GM06990 (cell line): Measurements from ENCODE around the gene SMOC1.
A peak's percentile ranks its signal among the peaks of the same experiment; 100 is the strongest.

Experiments
- DNase-seq: peaks from one replicate; pipeline ENCODE4 v3.0.0-alpha.2; 2011; ENCODE audit not compliant: insufficient read length; ENCODE audit errors: extremely low read depth
- H3K27me3 ChIP-seq: replicated peaks from 2 replicates; pipeline ENCODE4 v1.6.0; 2011; ENCODE audit warnings: low read length; ENCODE audit not compliant: control insufficient read depth, insufficient read depth
- H3K36me3 ChIP-seq: 2 replicates; pipeline ENCODE4 v1.5.1; 2011; ENCODE audit warnings: low read length; ENCODE audit not compliant: control insufficient read depth, insufficient read depth
- H3K4me3 ChIP-seq: replicated peaks from 2 replicates; pipeline ENCODE4 v1.5.1; 2011; ENCODE audit warnings: low read depth, mild to moderate bottlenecking, control low read depth, low read length
- CTCF ChIP-seq: IDR thresholded peaks from 2 replicates; pipeline ENCODE4 v1.5.1; 2011; ENCODE audit warnings: low read length, control low read depth, mild to moderate bottlenecking, inconsistent platforms; ENCODE audit not compliant: insufficient read depth, poor library complexity, severe bottlenecking

Gene SMOC1

GRCh38 chr14:70034257-70034656 lies 155.0 kb downstream of the SMOC1 start:
- TF ChIP-seq CTCF: no peak
- Histone ChIP-seq H3K27me3 (no peaks in the 10 kb centered on the region), H3K36me3 (no peaks in the 10 kb centered on the region), H3K4me3 (no peak overlapping the region)
- DNase-seq: no peak

DNA sequence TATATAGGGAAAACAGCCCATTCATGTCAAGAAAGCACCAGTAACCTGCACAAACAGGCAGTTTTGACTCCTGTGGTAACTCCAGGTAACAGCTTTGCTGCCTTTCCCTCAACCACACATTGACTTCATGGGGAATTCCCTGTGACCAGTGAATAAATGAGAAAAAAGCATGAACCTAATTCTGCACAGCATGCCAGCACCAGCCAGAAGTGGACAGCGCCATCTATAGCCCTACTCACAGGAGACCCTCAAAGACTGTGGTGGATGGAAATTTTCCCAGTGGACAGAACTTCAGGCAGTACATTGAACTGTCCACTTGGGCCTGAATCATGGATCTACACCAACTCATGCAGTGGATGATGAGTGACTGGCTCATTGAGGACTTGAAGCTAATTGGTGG lies 157.4 kb downstream of the SMOC1 start:
- peak; percentile 6 for TF ChIP-seq CTCF
- DNase-seq: no peak
- H3K36me3 ChIP-seq: no peaks in the 10 kb centered on the region
- no peaks in the 10 kb centered on the region for H3K27me3 ChIP-seq
- no peak overlapping the region for H3K4me3 ChIP-seq

DNA sequence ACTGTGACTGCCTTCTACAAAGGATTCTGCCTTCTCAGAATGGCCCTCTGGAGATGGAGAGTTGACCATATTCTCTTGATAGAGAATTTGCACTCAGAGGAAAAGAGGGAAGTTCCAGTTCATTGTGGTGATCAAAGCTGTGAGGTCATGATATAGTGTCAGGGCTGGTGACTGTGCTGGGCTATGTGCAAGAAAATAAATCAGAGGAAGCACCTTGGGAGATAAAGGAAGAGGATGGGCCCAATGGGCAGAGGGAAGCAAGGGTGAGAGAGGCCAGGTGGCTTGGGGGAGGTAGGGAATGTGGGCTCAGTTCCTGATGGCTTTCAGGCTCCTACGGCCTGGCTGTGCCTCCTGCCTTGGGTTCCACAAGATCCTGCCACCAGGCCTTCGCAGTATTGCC lies 163.8 kb downstream of the SMOC1 start:
- DNase-seq: no peak

GRCh38 chr14:70045310-70045709 lies 166.1 kb downstream of the SMOC1 start:
- no peaks in the 10 kb centered on the region for H3K36me3 ChIP-seq
- DNase-seq: no peak
- H3K4me3 ChIP-seq: no peak overlapping the region
- no peak for TF ChIP-seq CTCF
- no peaks in the 10 kb centered on the region for H3K27me3 ChIP-seq

More for the DNA sequence above, 163.8 kb downstream of the SMOC1 start:
- H3K4me3 ChIP-seq: no peak overlapping the region
- TF ChIP-seq CTCF: no peak
- no peaks in the 10 kb centered on the region for H3K36me3 ChIP-seq
- H3K27me3 ChIP-seq: no peaks in the 10 kb centered on the region

DNA sequence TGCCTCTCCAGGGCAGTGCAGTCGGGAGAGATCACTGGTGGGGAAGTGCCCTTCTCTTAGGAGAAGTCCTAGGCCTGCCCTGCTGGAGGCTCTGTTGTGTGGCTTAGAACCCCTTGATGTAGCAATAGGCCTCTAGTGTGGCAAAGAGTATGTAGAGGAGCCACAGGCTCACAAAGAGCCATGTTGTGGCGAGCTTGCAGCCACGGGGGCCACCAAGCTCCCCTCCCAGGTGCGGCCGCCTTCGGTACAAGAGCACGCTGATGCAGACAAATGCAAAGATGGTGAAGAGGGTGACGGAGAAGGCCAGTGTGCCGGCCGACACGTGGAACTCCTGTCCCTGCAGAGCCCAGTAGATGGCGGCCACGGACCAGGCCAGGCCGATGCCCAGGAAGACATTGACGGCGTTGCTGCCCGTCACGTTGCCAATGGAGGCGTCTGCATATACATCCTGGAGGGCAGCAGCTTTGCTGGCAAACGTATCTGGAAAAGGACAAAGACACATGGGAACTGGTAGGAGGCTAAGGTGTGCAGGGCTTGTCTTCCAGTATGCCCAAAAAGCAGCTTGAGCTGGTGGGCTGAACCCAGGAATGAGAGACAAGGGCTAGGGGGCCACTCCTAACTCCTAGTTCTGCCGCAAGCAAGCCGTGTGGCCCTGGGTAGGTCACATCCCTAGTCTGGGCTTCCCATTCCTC lies 166.8 kb downstream of the SMOC1 start:
- peak; percentile 29 for DNase-seq
- no peak overlapping the region for H3K4me3 ChIP-seq

More for the DNA sequence above, 166.8 kb downstream of the SMOC1 start:
- H3K36me3 ChIP-seq: no peaks in the 10 kb centered on the region
- peak; percentile 67 for TF ChIP-seq CTCF
- H3K27me3 ChIP-seq: no peaks in the 10 kb centered on the region
